Stimulated activated naive CD8-positive, alpha-beta T cell treated with anti-CD3 and anti-CD28 coated beads, Interleukin-15, Interleukin-2, amounts not matched to agents 100 ng/mL and 50 ng/mL, for 24 hours (primary cell): Measurements from ENCODE around the gene CHRNA5.

Experiments used
- H3K27ac Mint-ChIP-seq: one replicate; pipeline ENCODE4 v1.8.0; 2021; ENCODE audit warnings: mild to moderate bottlenecking, mixed read lengths
- H3K27me3 Mint-ChIP-seq: one replicate; pipeline ENCODE4 v1.8.0; 2021; ENCODE audit warnings: mixed read lengths
- H3K36me3 Mint-ChIP-seq: one replicate; pipeline ENCODE4 v1.8.0; 2021; ENCODE audit warnings: low read depth, mixed read lengths
- H3K4me1 Mint-ChIP-seq: one replicate; pipeline ENCODE4 v1.8.0; 2021; ENCODE audit warnings: low read depth, mixed read lengths
- H3K4me3 Mint-ChIP-seq: one replicate; pipeline ENCODE4 v1.8.0; 2021; ENCODE audit warnings: mild to moderate bottlenecking, mixed read lengths
- H3K9me3 Mint-ChIP-seq: one replicate; pipeline ENCODE4 v1.8.0; 2021; ENCODE audit warnings: mixed read lengths

The CHRNA5 gene

DNA sequence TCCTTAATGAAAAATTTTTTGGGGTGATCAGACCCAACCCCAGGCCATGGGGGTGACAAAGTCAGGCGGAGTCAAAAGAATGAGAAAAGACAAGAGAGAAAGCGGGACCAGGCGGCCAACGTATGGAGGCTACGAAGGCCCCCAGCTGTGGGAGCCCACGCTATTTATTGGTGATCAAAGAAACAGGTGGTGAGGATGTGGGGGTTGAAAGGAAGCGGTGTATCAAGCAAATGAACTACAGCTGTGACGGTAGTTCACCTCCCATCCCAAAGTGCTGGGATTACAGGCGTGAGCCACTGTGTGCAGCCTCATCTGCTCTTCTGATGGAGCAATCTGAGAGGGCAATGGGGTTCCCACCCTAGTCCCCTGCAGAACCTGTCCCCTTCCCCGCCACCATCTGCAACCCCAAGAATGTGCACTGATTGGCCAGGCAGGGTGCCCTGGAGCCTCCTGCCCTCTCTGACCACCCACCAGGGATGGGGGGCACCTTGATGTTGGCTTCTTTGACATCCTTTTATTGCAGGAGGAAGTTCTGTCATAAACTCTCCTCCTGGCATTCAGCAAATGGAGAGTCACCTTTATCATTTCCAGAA, 56.6 kb downstream of the CHRNA5 start:
- H3K9me3 Mint-ChIP-seq, result no peaks in the 10 kb centered on the region
- no peaks in the 10 kb centered on the region for H3K36me3 Mint-ChIP-seq
- peaks cover 46% of the 10 kb centered on the region for H3K27me3 Mint-ChIP-seq
- H3K4me1 Mint-ChIP-seq, result peaks cover 10% of the 10 kb centered on the region
- H3K27ac Mint-ChIP-seq, result no peak overlapping the region
- H3K4me3 Mint-ChIP-seq, result no peak overlapping the region

DNA sequence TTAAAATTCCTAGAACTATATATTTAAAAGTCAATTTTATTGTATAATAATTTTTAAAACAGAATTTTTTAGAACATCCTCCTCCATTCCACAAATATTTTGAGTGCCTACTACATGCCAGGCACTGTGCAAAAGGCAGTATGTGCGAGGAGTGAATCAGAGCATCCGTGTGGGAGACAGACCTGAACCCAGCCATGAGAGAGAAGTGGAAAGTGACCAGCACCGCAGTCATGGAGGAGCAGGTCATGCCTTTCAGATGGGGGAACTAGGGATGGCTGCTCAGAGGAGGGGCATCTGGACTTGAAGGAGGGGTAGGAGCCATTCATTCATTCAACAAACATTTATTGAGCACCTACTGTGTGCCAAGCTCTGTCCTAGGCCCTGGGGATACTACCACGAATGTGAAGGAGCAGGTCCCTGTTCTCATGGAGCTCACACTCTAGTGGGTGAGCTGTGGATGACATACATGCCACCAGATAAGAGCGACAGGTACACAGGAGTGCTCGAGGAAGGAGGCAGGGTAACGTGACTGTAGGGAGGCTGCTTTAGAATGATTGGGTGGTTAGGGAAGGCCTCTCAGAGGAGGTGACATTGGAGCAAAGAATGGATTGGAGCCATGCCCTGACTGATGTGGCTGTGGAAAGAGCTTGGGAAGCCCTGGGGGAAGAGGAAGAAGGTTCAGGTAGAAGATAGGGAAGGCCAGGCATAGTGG, 58.6 kb downstream of the CHRNA5 start:
- no peaks in the 10 kb centered on the region for H3K9me3 Mint-ChIP-seq
- peaks cover 7% of the 10 kb centered on the region for H3K4me1 Mint-ChIP-seq
- peaks cover 49% of the 10 kb centered on the region for H3K27me3 Mint-ChIP-seq
- no peaks in the 10 kb centered on the region for H3K36me3 Mint-ChIP-seq
- no peak overlapping the region for H3K4me3 Mint-ChIP-seq
- no peak overlapping the region for H3K27ac Mint-ChIP-seq

DNA sequence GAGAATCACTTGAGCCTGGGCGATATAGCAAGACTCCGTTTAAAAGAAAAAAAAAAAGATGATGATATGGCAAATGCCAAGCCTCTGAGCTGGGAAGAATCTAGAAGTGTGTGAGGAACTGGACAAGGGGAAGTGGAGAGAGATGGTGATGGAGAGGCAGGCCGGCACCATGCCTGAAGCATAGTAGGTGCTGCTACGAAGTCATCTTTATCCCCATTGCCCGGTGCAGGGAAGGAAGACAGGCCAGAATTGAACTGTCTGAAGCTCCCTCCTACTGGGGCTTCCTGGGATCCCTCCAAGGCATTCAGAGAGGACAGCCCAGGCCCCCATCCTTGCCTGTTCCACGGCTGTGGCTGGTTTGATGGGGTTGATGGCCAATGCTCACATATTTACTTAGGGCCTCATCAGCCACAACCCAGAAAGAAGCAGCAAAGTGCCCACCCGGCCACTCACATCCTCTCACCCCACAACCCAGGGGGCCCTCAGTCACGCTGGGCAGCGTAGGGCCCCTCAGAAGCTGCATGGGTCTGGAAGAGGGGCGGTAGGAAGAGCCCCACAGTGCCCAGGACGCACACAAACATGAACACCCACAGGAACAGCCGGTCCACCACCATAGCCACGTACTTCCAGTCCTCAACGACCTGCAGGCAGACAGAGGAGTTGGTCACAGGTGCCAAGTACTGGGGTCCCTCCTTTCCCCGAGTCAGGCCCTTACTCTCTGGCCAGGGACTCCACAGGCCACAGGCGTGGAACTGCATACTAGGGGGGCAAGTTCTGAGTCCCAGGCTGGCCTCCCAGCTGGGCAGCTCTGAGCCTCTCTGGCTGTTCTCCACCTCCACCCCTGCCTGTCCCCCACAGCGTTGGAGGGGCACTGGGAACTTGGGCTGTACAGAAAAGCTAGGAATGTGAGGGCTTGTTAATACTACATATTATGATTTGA, 59.6 kb downstream of the CHRNA5 start:
- Mint-ChIP-seq H3K4me1 (peaks cover 7% of the 10 kb centered on the region), H3K27me3 (peaks cover 46% of the 10 kb centered on the region), H3K9me3 (no peaks in the 10 kb centered on the region), H3K36me3 (no peaks in the 10 kb centered on the region), H3K27ac (no peak overlapping the region), H3K4me3 (no peak overlapping the region)

DNA sequence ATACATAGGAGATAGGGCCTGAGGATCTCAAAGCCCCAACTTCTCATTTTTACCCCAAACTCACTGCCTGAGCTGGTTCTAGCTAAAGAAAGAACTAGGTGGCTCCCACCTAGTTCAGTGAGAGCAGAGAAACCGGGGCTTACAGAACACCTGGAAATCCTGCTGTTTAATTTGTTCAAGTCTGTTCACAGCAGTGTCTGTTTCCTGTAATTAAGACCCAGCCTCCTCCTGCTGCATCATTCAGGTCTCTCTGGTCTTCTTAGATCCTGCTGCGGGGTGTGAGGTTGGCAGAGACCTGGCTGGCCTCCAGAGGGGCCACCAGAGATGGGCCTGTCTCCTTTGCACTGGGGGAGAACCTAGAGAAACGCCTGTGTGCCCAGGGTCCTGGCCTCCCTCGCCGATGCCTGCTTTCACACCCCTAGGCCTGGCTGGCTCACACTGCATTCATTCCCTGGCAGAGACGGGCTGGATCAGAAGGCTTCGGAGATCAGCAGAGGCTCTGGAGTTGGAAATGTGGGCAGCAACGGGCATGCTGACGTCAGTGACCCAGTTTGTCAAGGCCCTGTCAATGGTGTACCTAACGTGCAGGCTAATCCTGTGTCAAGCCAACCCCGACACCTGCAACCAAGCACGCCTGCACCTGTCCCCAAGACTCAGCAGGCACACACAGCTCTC, 60.4 kb downstream of the CHRNA5 start:
- no peaks in the 10 kb centered on the region for H3K36me3 Mint-ChIP-seq

DNA sequence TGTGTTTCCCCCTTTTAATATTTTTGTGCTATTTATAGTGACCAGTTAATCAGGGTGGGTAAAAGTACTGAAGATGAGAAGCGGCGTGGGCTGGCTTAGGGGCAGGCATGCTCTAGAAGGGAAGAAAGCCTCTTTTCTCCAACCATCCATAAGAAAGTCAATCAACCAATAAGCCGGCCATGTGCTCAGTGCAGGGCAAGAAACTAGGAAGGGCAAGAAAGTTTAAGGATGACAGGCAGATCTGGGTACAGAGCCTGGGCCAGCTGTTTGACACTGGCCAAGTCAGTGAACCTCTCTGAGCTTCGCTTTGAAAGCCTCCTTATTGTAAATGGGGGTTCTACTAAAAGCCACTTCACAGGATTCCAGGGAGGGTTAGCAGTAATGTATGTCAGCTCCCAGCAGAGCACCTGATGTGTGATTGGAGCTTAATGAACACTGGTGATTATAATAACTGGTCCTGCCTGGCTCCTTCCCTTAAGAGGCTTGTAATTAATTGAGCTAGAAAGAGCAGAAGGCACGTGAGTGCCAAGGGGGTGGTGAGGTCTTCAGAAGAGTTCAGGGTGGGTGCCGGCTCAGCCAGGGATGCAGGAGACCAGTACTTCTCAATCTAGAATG, 61.2 kb downstream of the CHRNA5 start:
- H3K4me3 Mint-ChIP-seq, result no peak overlapping the region
- H3K4me1 Mint-ChIP-seq, result peaks cover 3% of the 10 kb centered on the region
- H3K9me3 Mint-ChIP-seq, result no peaks in the 10 kb centered on the region
- peaks cover 40% of the 10 kb centered on the region for H3K27me3 Mint-ChIP-seq
- H3K27ac Mint-ChIP-seq, result no peak overlapping the region
- H3K36me3 Mint-ChIP-seq, result no peaks in the 10 kb centered on the region

More for the DNA sequence above, 60.4 kb downstream of the CHRNA5 start:
- no peak overlapping the region for H3K27ac Mint-ChIP-seq
- no peak overlapping the region for H3K4me3 Mint-ChIP-seq
- H3K4me1 Mint-ChIP-seq, result peaks cover 7% of the 10 kb centered on the region
- no peaks in the 10 kb centered on the region for H3K9me3 Mint-ChIP-seq
- peaks cover 44% of the 10 kb centered on the region for H3K27me3 Mint-ChIP-seq

DNA sequence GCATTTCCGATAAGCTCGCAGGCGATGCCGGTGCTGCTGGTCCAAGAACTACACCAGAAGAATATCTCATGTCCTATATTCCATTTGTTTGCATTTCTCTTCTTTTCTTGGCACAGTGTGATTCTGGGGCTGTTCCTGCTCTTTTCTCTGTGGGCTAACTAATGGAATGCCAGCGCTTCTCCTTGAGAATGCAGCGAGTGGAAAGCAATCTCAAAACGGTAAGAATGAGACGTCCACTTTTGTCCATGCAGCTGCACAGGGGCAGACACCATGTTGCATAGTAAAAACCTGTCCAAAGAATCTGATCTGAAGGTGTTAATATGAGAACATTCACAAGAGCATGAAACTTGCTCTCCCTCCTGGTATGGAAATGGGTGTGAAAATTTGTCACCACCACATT, 62.0 kb downstream of the CHRNA5 start:
- Mint-ChIP-seq H3K4me1 (no peaks in the 10 kb centered on the region), H3K36me3 (no peaks in the 10 kb centered on the region), H3K9me3 (no peaks in the 10 kb centered on the region), H3K27ac (no peak overlapping the region), H3K27me3 (peaks cover 31% of the 10 kb centered on the region), H3K4me3 (no peak overlapping the region)

DNA sequence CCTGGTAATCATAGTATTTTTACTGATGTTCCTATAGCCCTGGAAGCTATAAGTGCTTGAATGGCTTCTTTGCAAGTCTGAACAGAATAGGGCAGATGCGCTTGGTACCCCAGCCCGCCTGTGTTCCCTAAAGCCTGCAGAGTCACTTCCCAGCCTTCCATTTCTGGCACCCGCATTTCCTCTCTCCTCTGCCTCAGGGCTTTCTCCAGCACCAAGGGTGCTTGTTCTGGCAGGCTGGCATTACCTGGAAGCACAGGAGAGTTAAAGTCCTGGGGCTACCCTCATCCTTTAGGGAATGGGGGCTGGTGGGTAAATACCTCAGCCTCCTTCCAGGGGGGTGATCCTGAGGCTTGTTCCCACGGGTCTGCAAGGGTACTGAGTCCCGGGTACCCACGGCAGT, 62.9 kb downstream of the CHRNA5 start:
- H3K4me1 Mint-ChIP-seq, result no peaks in the 10 kb centered on the region
- peaks cover 24% of the 10 kb centered on the region for H3K27me3 Mint-ChIP-seq
- H3K9me3 Mint-ChIP-seq, result no peaks in the 10 kb centered on the region
- H3K27ac Mint-ChIP-seq, result no peak overlapping the region
- no peak overlapping the region for H3K4me3 Mint-ChIP-seq
- H3K36me3 Mint-ChIP-seq, result no peaks in the 10 kb centered on the region

DNA sequence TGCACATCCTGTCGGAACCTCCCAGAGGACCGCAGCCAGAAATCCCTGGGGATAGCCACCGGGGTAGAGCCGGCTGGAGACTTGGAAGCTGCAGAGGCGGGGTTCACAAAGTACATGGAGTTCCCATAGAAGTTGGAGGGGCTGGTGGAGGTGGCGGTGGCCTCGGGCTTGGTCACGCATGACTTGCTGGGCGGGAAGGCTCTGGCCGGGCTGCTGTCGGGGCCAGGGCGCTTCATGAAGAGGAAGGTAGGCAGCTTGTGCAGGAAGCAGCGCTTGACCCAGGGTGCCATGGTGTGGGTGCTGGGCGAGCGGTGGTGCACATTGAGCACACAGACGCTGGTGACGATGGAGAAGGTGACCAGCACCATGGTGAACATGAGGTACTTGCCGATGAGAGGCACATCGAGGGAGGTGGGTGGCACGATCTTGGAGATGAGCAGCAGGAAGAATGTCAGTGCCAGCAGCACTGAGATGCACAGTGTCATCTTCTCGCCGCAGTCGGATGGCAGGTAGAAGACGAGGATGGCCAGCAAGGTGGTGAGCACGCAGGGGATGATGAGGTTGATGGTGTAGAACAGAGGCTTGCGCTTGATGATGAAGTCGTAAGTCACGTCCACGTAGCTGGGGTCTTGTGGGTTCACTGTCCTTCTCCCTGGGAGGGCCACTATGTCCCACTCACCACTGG, 63.9 kb downstream of the CHRNA5 start:
- Mint-ChIP-seq H3K27me3 (peaks cover 18% of the 10 kb centered on the region), H3K4me3 (no peak overlapping the region), H3K36me3 (no peaks in the 10 kb centered on the region), H3K9me3 (no peaks in the 10 kb centered on the region), H3K4me1 (no peaks in the 10 kb centered on the region), H3K27ac (no peak overlapping the region)

DNA sequence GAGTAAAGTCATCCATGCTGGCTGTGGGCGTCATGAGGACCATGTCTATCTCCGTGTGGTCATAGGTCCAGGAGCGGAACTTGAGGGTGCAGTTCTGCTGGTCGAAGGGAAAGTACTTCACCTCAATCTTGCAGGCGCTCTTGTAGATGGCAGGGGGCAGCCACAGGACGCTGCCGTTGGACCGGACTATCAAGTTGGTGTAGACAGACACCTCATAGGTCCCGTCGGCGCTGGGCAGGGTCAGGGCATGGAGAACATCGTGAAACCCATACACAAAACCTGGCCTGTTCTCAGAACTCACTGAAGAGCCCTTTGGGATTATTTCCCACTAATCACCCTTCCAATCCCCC, 64.4 kb downstream of the CHRNA5 start:
- Mint-ChIP-seq H3K27me3 (peaks cover 17% of the 10 kb centered on the region), H3K4me1 (no peaks in the 10 kb centered on the region), H3K9me3 (no peaks in the 10 kb centered on the region), H3K4me3 (no peak overlapping the region), H3K27ac (no peak overlapping the region), H3K36me3 (no peaks in the 10 kb centered on the region)

DNA sequence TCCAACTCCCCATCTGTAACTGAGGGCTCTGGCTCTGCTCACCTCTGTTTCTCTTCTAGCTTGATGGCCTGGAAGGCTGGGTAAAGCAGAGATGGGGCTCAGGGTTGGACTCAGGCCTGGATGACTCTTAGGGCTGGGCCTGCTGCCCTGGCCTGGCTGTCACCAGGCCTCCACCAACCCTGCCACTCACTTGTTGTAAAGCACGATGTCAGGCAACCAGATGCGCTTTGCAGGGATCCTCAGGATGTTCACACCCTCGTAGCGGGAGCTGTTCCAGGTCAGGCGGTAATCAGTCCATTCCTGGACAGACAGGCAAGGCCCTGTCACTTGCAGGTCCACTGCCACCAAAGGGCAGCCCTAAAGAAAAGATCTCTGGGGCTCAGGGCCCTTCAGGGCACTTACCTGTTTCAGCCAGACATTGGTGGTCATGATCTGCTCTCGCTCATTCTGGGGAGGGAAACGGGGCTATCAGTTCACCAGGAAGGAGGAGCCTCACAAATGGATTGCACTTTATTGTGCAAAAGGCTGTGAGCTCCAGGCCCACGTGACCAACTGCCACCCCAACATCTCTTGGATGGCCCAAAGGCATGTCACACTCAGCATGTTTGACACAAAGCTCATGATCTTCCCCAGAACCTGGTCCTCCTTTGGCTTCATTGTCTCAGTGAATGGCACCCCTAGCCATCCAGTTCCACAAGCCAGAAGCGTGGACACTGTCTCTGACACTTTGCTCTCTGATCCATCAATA, 65.7 kb downstream of the CHRNA5 start:
- no peaks in the 10 kb centered on the region for H3K9me3 Mint-ChIP-seq
- H3K4me3 Mint-ChIP-seq, result no peak overlapping the region
- no peaks in the 10 kb centered on the region for H3K36me3 Mint-ChIP-seq
- no peaks in the 10 kb centered on the region for H3K4me1 Mint-ChIP-seq
- peaks cover 17% of the 10 kb centered on the region for H3K27me3 Mint-ChIP-seq
- H3K27ac Mint-ChIP-seq, result no peak overlapping the region

DNA sequence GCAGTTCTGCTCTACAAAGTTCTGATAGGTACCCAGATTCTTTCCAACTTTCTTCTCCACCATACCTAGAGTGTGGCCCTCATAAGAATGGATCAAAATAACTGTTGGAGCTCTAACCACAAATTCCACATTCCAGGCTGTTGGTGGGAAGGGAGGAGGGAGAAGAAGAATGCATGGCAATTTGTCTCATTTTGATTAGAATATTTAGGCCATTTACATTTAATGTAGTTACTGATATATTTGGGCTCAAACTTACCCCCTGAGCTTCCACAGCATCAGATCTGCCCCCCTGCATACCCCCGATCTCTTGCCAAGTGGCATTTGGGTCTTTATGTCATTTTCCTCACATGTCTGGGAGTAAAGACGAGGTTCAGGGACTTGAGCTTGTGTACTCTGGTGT, 68.0 kb downstream of the CHRNA5 start:
- no peaks in the 10 kb centered on the region for H3K36me3 Mint-ChIP-seq
- peaks cover 12% of the 10 kb centered on the region for H3K27me3 Mint-ChIP-seq
- no peak overlapping the region for H3K4me3 Mint-ChIP-seq
- no peaks in the 10 kb centered on the region for H3K9me3 Mint-ChIP-seq
- no peaks in the 10 kb centered on the region for H3K4me1 Mint-ChIP-seq
- H3K27ac Mint-ChIP-seq, result no peak overlapping the region

DNA sequence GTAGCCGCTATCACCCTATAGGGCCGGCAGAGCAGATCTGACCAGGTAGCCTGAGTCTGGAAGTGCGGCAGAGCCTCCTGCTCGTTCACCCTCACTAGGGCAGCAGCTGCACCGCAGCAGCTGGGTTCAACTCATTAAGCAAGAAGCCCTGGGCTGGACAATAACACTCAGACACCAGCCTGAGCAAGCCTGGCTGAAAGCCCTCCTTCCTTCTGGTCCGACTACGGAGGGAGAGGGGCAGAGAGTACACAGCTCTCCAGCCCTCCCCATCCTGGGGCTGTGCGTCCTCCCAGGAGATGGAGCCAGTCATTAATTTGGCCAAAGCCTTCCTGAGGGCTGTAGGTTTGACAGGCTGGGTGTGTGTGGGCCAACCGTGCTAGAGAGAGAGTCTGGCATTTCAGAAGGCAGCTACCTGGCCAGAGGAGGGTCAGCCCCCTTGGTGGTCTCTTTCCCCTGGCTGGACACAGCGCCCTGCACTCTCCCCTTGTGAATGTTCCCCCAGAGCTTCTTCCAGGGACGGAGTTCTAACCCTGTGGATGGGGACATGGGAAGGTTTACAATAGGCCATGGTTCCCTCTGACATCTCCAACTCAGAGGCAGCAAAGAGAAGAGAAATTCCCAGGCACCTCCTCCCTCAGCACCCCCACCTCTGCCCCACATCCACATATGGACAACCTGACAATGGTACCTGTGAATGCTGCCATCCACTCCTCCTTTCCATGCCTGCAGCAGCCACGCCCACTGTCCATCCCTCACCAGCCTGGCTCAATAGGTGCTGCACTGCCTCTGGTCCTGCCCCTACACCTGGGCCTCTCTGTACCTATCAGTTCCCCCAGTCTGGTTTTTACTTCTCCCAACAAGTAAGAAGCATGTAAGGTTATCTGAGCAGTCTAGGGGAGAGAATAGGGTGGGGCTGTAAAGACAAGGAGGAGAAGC, 69.2 kb downstream of the CHRNA5 start:
- Mint-ChIP-seq H3K36me3 (no peaks in the 10 kb centered on the region), H3K4me3 (no peak overlapping the region), H3K27me3 (peaks cover 3% of the 10 kb centered on the region), H3K9me3 (no peaks in the 10 kb centered on the region), H3K27ac (no peak overlapping the region), H3K4me1 (no peaks in the 10 kb centered on the region)

DNA sequence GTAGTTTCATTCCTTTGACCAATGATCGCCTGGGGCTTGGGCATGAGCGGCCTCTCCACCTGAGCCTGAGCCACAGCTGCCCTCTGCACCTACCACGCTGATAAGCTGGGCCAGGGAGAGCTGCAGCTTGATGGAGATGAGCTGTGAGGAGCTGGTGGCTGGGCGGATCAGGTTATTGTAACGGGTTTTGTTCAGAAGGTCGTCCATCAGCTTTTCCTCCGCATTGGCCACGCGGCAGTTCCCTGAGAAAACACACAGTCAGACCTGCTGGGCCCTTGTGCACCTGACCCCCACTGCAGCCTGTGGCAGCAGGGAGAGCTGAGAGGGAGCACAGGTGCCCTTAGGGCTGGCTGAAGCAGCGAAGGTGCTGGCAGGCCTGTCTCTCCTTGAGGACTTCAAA, 70.0 kb downstream of the CHRNA5 start:
- H3K4me3 Mint-ChIP-seq, result no peak overlapping the region
- no peaks in the 10 kb centered on the region for H3K9me3 Mint-ChIP-seq
- no peaks in the 10 kb centered on the region for H3K36me3 Mint-ChIP-seq
- no peaks in the 10 kb centered on the region for H3K27me3 Mint-ChIP-seq
- H3K4me1 Mint-ChIP-seq, result no peaks in the 10 kb centered on the region
- H3K27ac Mint-ChIP-seq, result no peak overlapping the region
